Left ventricle myocardium superior (tissue), 1 donor: ENCODE data around the gene KCNA10. TPM values are rescaled to one million over a fixed set of nuclear protein-coding genes. Genes with fewer than 3 reads are reported as not detected.

Experiments used
- ATAC-seq: fragments of 200-7000 bp; cut with Tn5 transposase; one replicate; pipeline ENCODE4 v1.9.1; 2020; ENCODE audit warnings: mild to moderate bottlenecking, moderate library complexity
- DNase-seq: peaks from one replicate; pipeline ENCODE4 v3.0.0-alpha.2; 2020
- intact Hi-C: fragments of 100-400 bp; cut with micrococcal nuclease; formaldehyde crosslinking; loops from one replicate; pipeline ENCODE4 v1.11.0; 2022
- total RNA-seq: library from RNA; stranded (reverse); fragmentation: NEBNext Ultra II Directional; extraction: Animal tissue kit (Norgen Biotek cat#: 25700); gene quantifications from one replicate; pipeline ENCODE4 v1.2.1, GENCODE V29; 2021
- donor health status: DM: no; HTN: yes; CAD: no; lungs with severe emphysema.

KCNA10 gene
- total RNA-seq, 1 donor from 2014 or later: not detected

GRCh38 chr1:110506541-110506940, 12.4 kb downstream of the KCNA10 start:
- intact Hi-C loops: no loop called here
- ATAC-seq (no peak), DNase-seq (no peak)

- intact Hi-C loops: no loop called here
- DNase-seq (no peak), ATAC-seq (no peak)
Measured at GRCh38 chr1:110505596-110505995, 13.4 kb downstream of the KCNA10 start.

- DNase-seq: no peak
- no peak for ATAC-seq
- intact Hi-C loops: no loop called here
Measured at GRCh38 chr1:110504226-110504625, 14.7 kb downstream of the KCNA10 start.

- no peak for ATAC-seq
- DNase-seq: no peak
- intact Hi-C loops: no loop called here
Measured at GRCh38 chr1:110503471-110503870, 15.5 kb downstream of the KCNA10 start.

GRCh38 chr1:110502402-110503151, 16.4 kb downstream of the KCNA10 start:
- ATAC-seq (peak; percentile 30), DNase-seq (no peak)

GRCh38 chr1:110501488-110502132, 17.4 kb downstream of the KCNA10 start:
- DNase-seq: no peak
- ATAC-seq: no peak
- intact Hi-C loops: no loop called here

More at GRCh38 chr1:110502402-110503151, 16.4 kb downstream of the KCNA10 start:
- intact Hi-C loops: no loop called here

- no peak for DNase-seq
- intact Hi-C loops: no loop called here
- ATAC-seq: no peak
Measured at GRCh38 chr1:110498270-110498669, 20.7 kb downstream of the KCNA10 start.

- DNase-seq (peak; percentile 71), ATAC-seq (peak; percentile 87)
- intact Hi-C loops: no loop called here
Measured at GRCh38 chr1:110495926-110496600, 22.9 kb downstream of the KCNA10 start.

- DNase-seq (no peak), ATAC-seq (no peak)
- intact Hi-C loops: no loop called here
Measured at GRCh38 chr1:110494522-110495406, 24.2 kb downstream of the KCNA10 start.

GRCh38 chr1:110494036-110494435, 24.9 kb downstream of the KCNA10 start:
- no peak for ATAC-seq
- intact Hi-C loops: no loop called here
- no peak for DNase-seq

- no peak for DNase-seq
- ATAC-seq: peak; percentile 11
- intact Hi-C loops: no loop called here
Measured at GRCh38 chr1:110493059-110493699, 25.8 kb downstream of the KCNA10 start.

- no peak for DNase-seq
- no peak for ATAC-seq
- intact Hi-C loops: no loop called here
Measured at GRCh38 chr1:110492573-110492972, 26.4 kb downstream of the KCNA10 start.

- intact Hi-C loops: no loop called here
- DNase-seq (no peak), ATAC-seq (no peak)
Measured at GRCh38 chr1:110490791-110491451, 28.1 kb downstream of the KCNA10 start.

GRCh38 chr1:110489973-110490542, 28.9 kb downstream of the KCNA10 start:
- intact Hi-C loops: no loop called here
- ATAC-seq (no peak), DNase-seq (no peak)

GRCh38 chr1:110489406-110489805, 29.6 kb downstream of the KCNA10 start:
- no peak for DNase-seq
- intact Hi-C loops: no loop called here
- ATAC-seq: no peak

GRCh38 chr1:110488867-110489266, 30.1 kb downstream of the KCNA10 start:
- ATAC-seq (no peak), DNase-seq (no peak)
- intact Hi-C loops: no loop called here

GRCh38 chr1:110488161-110488560, 30.8 kb downstream of the KCNA10 start:
- no peak for DNase-seq
- intact Hi-C loops: no loop called here
- ATAC-seq: no peak

- ATAC-seq: no peak
- intact Hi-C loops: no loop called here
- no peak for DNase-seq
Measured at GRCh38 chr1:110487726-110488125, 31.2 kb downstream of the KCNA10 start.
